Measurements from ENCODE around the gene SUSD3. TPM values are rescaled to one million over a fixed set of nuclear protein-coding genes. Genes with fewer than 3 reads are reported as not detected.

SUSD3 gene
- total and polyA plus RNA-seq, 4 donors = 2.6 to 10.3 (median 4.4) TPM

- ATAC-seq (ENCODE audit: low FRiP score) (no peak), DNase-seq (peak; percentile 78 to 83)
- Histone ChIP-seq H3K36me3 (ENCODE audit: control insufficient read depth in 1 of 2, insufficient read depth in 2 of 2, low read length in 1 of 2) (peaks cover 0 to 3% of the 10 kb centered on the region in 2 donors), H3K9me3 (ENCODE audit: control insufficient read depth, low read length) (no peaks in the 10 kb centered on the region), H3K4me1 (ENCODE audit: control insufficient read depth in 1 of 2, insufficient read depth in 2 of 2, low read length in 2 of 2) (no peaks in the 10 kb centered on the region), H3K4me3 (ENCODE audit: low read length in 2 of 2) (no peak overlapping the region), H3K27ac (ENCODE audit: low read depth in 1 of 2, low read length in 2 of 2) (no peak overlapping the region), H3K27me3 (ENCODE audit: control insufficient read depth in 1 of 2, insufficient read depth in 2 of 2, low read length in 1 of 2) (no peaks in the 10 kb centered on the region)
- WGBS, 2 donors = 55 to 64% methylated on average over 8 of the region's 8 CpGs
- intact Hi-C loops (cut with DNase I) = no loop called here
Observed at GRCh38 chr9:93129286-93129685, 70.8 kb downstream of the SUSD3 start.

GRCh38 chr9:93129691-93130500, 71.4 kb downstream of the SUSD3 start:
- intact Hi-C loops (cut with DNase I) = loop anchor here in 1 of 2 donors (5.0 to 10.0 kb wide), 3 partner anchors 33 to 445 kb away; partner anchors contain the start of genes CARD19, FAM120A, FAM120AOS and PHF2
- DNase-seq (no peak), ATAC-seq (ENCODE audit: low FRiP score) (no peak)
- no peak overlapping the region for H3K27ac ChIP-seq (ENCODE audit: low read depth in 1 of 2, low read length in 2 of 2)
- no peaks in the 10 kb centered on the region for H3K4me1 ChIP-seq (ENCODE audit: control insufficient read depth in 1 of 2, insufficient read depth in 2 of 2, low read length in 2 of 2)
- H3K27me3 ChIP-seq (ENCODE audit: control insufficient read depth in 1 of 2, insufficient read depth in 2 of 2, low read length in 1 of 2) = no peaks in the 10 kb centered on the region
- H3K4me3 ChIP-seq (ENCODE audit: low read length in 2 of 2) = no peak overlapping the region
- 34 to 38% methylated on average over 11 of the region's 11 CpGs for WGBS, 2 donors
- no peaks in the 10 kb centered on the region for H3K9me3 ChIP-seq (ENCODE audit: control insufficient read depth, low read length)
- no peaks in the 10 kb centered on the region for H3K36me3 ChIP-seq (ENCODE audit: control insufficient read depth in 1 of 2, insufficient read depth in 2 of 2, low read length in 1 of 2)

GRCh38 chr9:93130861-93131481, 72.5 kb downstream of the SUSD3 start:
- no peak for ATAC-seq (ENCODE audit: low FRiP score)
- peak overlapping the region in 1 of 2 donors; percentile 5 for H3K27ac ChIP-seq (ENCODE audit: low read depth in 1 of 2, low read length in 2 of 2)
- intact Hi-C loops (cut with DNase I) = loop anchor here in 1 of 2 donors (5.0 to 10.0 kb wide), 3 partner anchors 34 to 444 kb away; partner anchors contain the start of genes CARD19, FAM120A, FAM120AOS and PHF2
- peak in 1 of 2 donors; percentile 90 for DNase-seq
- H3K36me3 ChIP-seq (ENCODE audit: control insufficient read depth in 1 of 2, insufficient read depth in 2 of 2, low read length in 1 of 2) = no peaks in the 10 kb centered on the region
- H3K9me3 ChIP-seq (ENCODE audit: control insufficient read depth, low read length) = no peaks in the 10 kb centered on the region
- H3K4me1 ChIP-seq (ENCODE audit: control insufficient read depth in 1 of 2, insufficient read depth in 2 of 2, low read length in 2 of 2) = no peaks in the 10 kb centered on the region
- H3K27me3 ChIP-seq (ENCODE audit: control insufficient read depth in 1 of 2, insufficient read depth in 2 of 2, low read length in 1 of 2) = no peaks in the 10 kb centered on the region
- 34 to 36% methylated on average over 15 of the region's 15 CpGs for WGBS, 2 donors
- no peak overlapping the region for H3K4me3 ChIP-seq (ENCODE audit: low read length in 2 of 2)

GRCh38 chr9:93131599-93132286, 73.2 kb downstream of the SUSD3 start:
- peak overlapping the region in 1 of 2 donors; percentile 64 for H3K4me3 ChIP-seq (ENCODE audit: low read length in 2 of 2)

GRCh38 chr9:93132287-93132927, 73.9 kb downstream of the SUSD3 start:
- Histone ChIP-seq H3K4me1 (ENCODE audit: control insufficient read depth in 1 of 2, insufficient read depth in 2 of 2, low read length in 2 of 2) (no peaks in the 10 kb centered on the region), H3K36me3 (ENCODE audit: control insufficient read depth in 1 of 2, insufficient read depth in 2 of 2, low read length in 1 of 2) (no peaks in the 10 kb centered on the region), H3K27ac (ENCODE audit: low read depth in 1 of 2, low read length in 2 of 2) (peak overlapping the region; percentile 62 to 97), H3K27me3 (ENCODE audit: control insufficient read depth in 1 of 2, insufficient read depth in 2 of 2, low read length in 1 of 2) (no peaks in the 10 kb centered on the region), H3K9me3 (ENCODE audit: control insufficient read depth, low read length) (no peaks in the 10 kb centered on the region), H3K4me3 (ENCODE audit: low read length in 2 of 2) (peak overlapping the region; percentile 64 to 87)
- peak in 1 of 2 donors; percentile 87 for DNase-seq
- peak; percentile 8 for ATAC-seq (ENCODE audit: low FRiP score)
- WGBS, 2 donors = 10 to 12% methylated on average over 11 to 12 of the region's 12 CpGs
- intact Hi-C loops (cut with DNase I) = loop anchor here in 1 of 2 donors (5.0 to 10.0 kb wide), 3 partner anchors 35 to 442 kb away; partner anchors contain the start of genes CARD19, FAM120A, FAM120AOS and PHF2

More at GRCh38 chr9:93131599-93132286, 73.2 kb downstream of the SUSD3 start:
- ATAC-seq (ENCODE audit: low FRiP score) = no peak
- no peaks in the 10 kb centered on the region for H3K4me1 ChIP-seq (ENCODE audit: control insufficient read depth in 1 of 2, insufficient read depth in 2 of 2, low read length in 2 of 2)
- intact Hi-C loops (cut with DNase I) = loop anchor here in 1 of 2 donors (5.0 to 10.0 kb wide), 3 partner anchors 34 to 443 kb away; partner anchors contain the start of genes CARD19, FAM120A, FAM120AOS and PHF2
- WGBS, 2 donors = 80 to 83% methylated on average over 13 of the region's 13 CpGs
- H3K27me3 ChIP-seq (ENCODE audit: control insufficient read depth in 1 of 2, insufficient read depth in 2 of 2, low read length in 1 of 2) = no peaks in the 10 kb centered on the region
- H3K9me3 ChIP-seq (ENCODE audit: control insufficient read depth, low read length) = no peaks in the 10 kb centered on the region
- no peaks in the 10 kb centered on the region for H3K36me3 ChIP-seq (ENCODE audit: control insufficient read depth in 1 of 2, insufficient read depth in 2 of 2, low read length in 1 of 2)
- H3K27ac ChIP-seq (ENCODE audit: low read depth in 1 of 2, low read length in 2 of 2) = no peak overlapping the region
- DNase-seq = no peak

- DNase-seq (peak in 1 of 2 donors; percentile 74), ATAC-seq (ENCODE audit: low FRiP score) (peak; percentile 30)
- 3 to 4% methylated on average over 21 of the region's 21 CpGs for WGBS, 2 donors
- Histone ChIP-seq H3K4me3 (ENCODE audit: low read length in 2 of 2) (peak overlapping the region; percentile 64 to 87), H3K36me3 (ENCODE audit: control insufficient read depth in 1 of 2, insufficient read depth in 2 of 2, low read length in 1 of 2) (no peaks in the 10 kb centered on the region), H3K27me3 (ENCODE audit: control insufficient read depth in 1 of 2, insufficient read depth in 2 of 2, low read length in 1 of 2) (no peaks in the 10 kb centered on the region), H3K27ac (ENCODE audit: low read depth in 1 of 2, low read length in 2 of 2) (peak overlapping the region; percentile 62 to 97), H3K9me3 (ENCODE audit: control insufficient read depth, low read length) (no peaks in the 10 kb centered on the region), H3K4me1 (ENCODE audit: control insufficient read depth in 1 of 2, insufficient read depth in 2 of 2, low read length in 2 of 2) (no peaks in the 10 kb centered on the region)
- intact Hi-C loops (cut with DNase I) = loop anchor here in 1 of 2 donors (5.0 to 10.0 kb wide), 3 partner anchors 36 to 442 kb away; partner anchors contain the start of genes CARD19, FAM120A, FAM120AOS and PHF2
Observed at GRCh38 chr9:93132946-93133680, 74.6 kb downstream of the SUSD3 start.

- intact Hi-C loops (cut with DNase I) = loop anchor here in 1 of 2 donors (5.0 to 10.0 kb wide), 3 partner anchors 36 to 441 kb away; partner anchors contain the start of genes CARD19, FAM120A, FAM120AOS and PHF2
- H3K9me3 ChIP-seq (ENCODE audit: control insufficient read depth, low read length) = no peaks in the 10 kb centered on the region
- peak overlapping the region; percentile 64 to 87 for H3K4me3 ChIP-seq (ENCODE audit: low read length in 2 of 2)
- H3K36me3 ChIP-seq (ENCODE audit: control insufficient read depth in 1 of 2, insufficient read depth in 2 of 2, low read length in 1 of 2) = no peaks in the 10 kb centered on the region
- WGBS, 2 donors = 0 to 1% methylated on average over 18 to 34 of the region's 34 CpGs
- DNase-seq = peak; percentile 92 to 93
- peak; percentile 84 for ATAC-seq (ENCODE audit: low FRiP score)
- no peaks in the 10 kb centered on the region for H3K4me1 ChIP-seq (ENCODE audit: control insufficient read depth in 1 of 2, insufficient read depth in 2 of 2, low read length in 2 of 2)
- H3K27me3 ChIP-seq (ENCODE audit: control insufficient read depth in 1 of 2, insufficient read depth in 2 of 2, low read length in 1 of 2) = no peaks in the 10 kb centered on the region
- H3K27ac ChIP-seq (ENCODE audit: low read depth in 1 of 2, low read length in 2 of 2) = peak overlapping the region; percentile 88 to 97
Observed at GRCh38 chr9:93133681-93134014, 75.1 kb downstream of the SUSD3 start.
